HL-60 (cell line): Measurements from ENCODE around the gene CCL13.
A peak's percentile ranks its signal among the peaks of the same experiment; 100 is the strongest.

Experiments used
- DNase-seq, 2 experiments: peaks; one replicate each; pipeline ENCODE4 v3.0.0-alpha.2; 2010 to 2020; ENCODE audit warnings: low read depth in 1 of 2, low spot score in 1 of 2
- H3K27ac ChIP-seq: fragments of 250-450 bp; sonication (Bioruptor Pico); replicated peaks from 2 replicates; pipeline ENCODE4 v1.5.1; 2020; ENCODE audit warnings: mild to moderate bottlenecking, moderate library complexity
- H3K27me3 ChIP-seq: fragments of 250-450 bp; sonication (Bioruptor Pico); 2 replicates; pipeline ENCODE4 v1.5.1; 2021; ENCODE audit warnings: mild to moderate bottlenecking, moderate library complexity; ENCODE audit not compliant: insufficient read depth, poor library complexity, severe bottlenecking
- H3K4me3 ChIP-seq: replicated peaks from 2 replicates; pipeline ENCODE4 v1.5.1; 2011; ENCODE audit warnings: mild to moderate bottlenecking, control low read depth, low read length; ENCODE audit not compliant: insufficient read depth
- CTCF ChIP-seq: IDR thresholded peaks from one replicate; pipeline ENCODE4 v1.5.1; 2011; ENCODE audit warnings: low read length, control low read depth, inconsistent platforms; ENCODE audit not compliant: insufficient read depth
- GABPA ChIP-seq: IDR thresholded peaks from 2 replicates; pipeline ENCODE4 v1.6.1; 2012; ENCODE audit warnings: low read depth
- POLR2AphosphoS5 ChIP-seq: IDR thresholded peaks from 2 replicates; pipeline ENCODE4 v1.6.1; 2012; ENCODE audit warnings: low read depth
- REST ChIP-seq: IDR thresholded peaks from 2 replicates; pipeline ENCODE4 v1.6.1; 2012; ENCODE audit warnings: low read depth; ENCODE audit not compliant: insufficient replicate concordance
- SPI1 ChIP-seq: IDR thresholded peaks from 2 replicates; pipeline ENCODE4 v1.6.1; 2012; ENCODE audit warnings: low read depth, mild to moderate bottlenecking, borderline replicate concordance

The CCL13 gene

GRCh38 chr17:34375426-34375997 lies 19.2 kb downstream of the CCL13 start:
- Histone ChIP-seq H3K27ac (no peak overlapping the region), H3K4me3 (no peak overlapping the region), H3K27me3 (no peaks in the 10 kb centered on the region)
- DNase-seq: no peak
- TF ChIP-seq SPI1: no peak
- TF ChIP-seq CTCF: no peak
- no peak for TF ChIP-seq GABPA
- TF ChIP-seq REST: no peak
- no peak for TF ChIP-seq POLR2AphosphoS5

GRCh38 chr17:34377078-34377823 lies 21.0 kb downstream of the CCL13 start:
- no peak for TF ChIP-seq POLR2AphosphoS5
- TF ChIP-seq CTCF: no peak
- TF ChIP-seq GABPA: no peak
- TF ChIP-seq SPI1: no peak
- no peak for TF ChIP-seq REST
- H3K27ac ChIP-seq: 0 out of 2 replicates have a peak overlapping the region, but pooled peaks have one; percentile 12
- no peaks in the 10 kb centered on the region for H3K27me3 ChIP-seq
- no peak overlapping the region for H3K4me3 ChIP-seq
- DNase-seq: no peak

GRCh38 chr17:34378664-34379101 lies 22.4 kb downstream of the CCL13 start:
- TF ChIP-seq CTCF (no peak), SPI1 (peak; percentile 52; the same call in 1 of the 2 replicates)
- peak in 1 of 2 experiments; percentile 75 for DNase-seq
- Histone ChIP-seq H3K4me3 (no peak overlapping the region), H3K27ac (peak overlapping the region; percentile 65), H3K27me3 (no peaks in the 10 kb centered on the region)
